Pulmonary artery endothelial cell (primary cell): ENCODE results near the gene GTF2F2. TPM values are rescaled to one million over a fixed set of nuclear protein-coding genes. Genes with fewer than 3 reads are reported as not detected.

ENCODE experiments used
- DNase-seq: peaks from one replicate; pipeline ENCODE4 v3.0.0-alpha.2; 2011; ENCODE audit warnings: low read depth, low spot score
- total RNA-seq: library from RNA; depleted of rRNA; stranded (reverse); fragments of >200 nt; gene quantifications from 2 replicates; pipeline ENCODE4 v1.2.3, GENCODE V29; 2014

Gene GTF2F2
- total RNA-seq, 1 donor from 2014 or later = 23.6 TPM

- DNase-seq = no peak
Measured at GRCh38 chr13:45332831-45333219, 212.5 kb downstream of the GTF2F2 start.

- no peak for DNase-seq
Measured at GRCh38 chr13:45333251-45333976, 213.1 kb downstream of the GTF2F2 start.

Other genes starting within 250 kb of the GTF2F2 start
- gene NUFIP1, start 131.0 kb upstream of the GTF2F2 start, total RNA-seq = 2.5 TPM in 2 replicates
- gene GPALPP1, start 131.0 kb upstream of the GTF2F2 start, total RNA-seq = 28.9 and 30.1 TPM in 2 replicates
- not detected in 2 replicates for gene KCTD4, start 80.5 kb downstream of the GTF2F2 start, total RNA-seq
- 2,284 and 2,494 TPM in 2 replicates for gene TPT1, start 220.7 kb downstream of the GTF2F2 start, total RNA-seq